ENCODE measurements around the gene NR0B2.
"Not testable (repeated sequence)": the region's sequence is repeated elsewhere in the genome, so short reads cannot be mapped to it uniquely, and the experiment has no call there.

The NR0B2 gene

GRCh38 chr1:26913754-26914619, at the start of gene NR0B2:
Gene NR0B2, minus strand, starts transcription at chr1:26913975. Its CDS starts 35 bp downstream, at chr1:26913940.
- DNase-seq (ENCODE audit: low spot score), result no peak

DNA sequence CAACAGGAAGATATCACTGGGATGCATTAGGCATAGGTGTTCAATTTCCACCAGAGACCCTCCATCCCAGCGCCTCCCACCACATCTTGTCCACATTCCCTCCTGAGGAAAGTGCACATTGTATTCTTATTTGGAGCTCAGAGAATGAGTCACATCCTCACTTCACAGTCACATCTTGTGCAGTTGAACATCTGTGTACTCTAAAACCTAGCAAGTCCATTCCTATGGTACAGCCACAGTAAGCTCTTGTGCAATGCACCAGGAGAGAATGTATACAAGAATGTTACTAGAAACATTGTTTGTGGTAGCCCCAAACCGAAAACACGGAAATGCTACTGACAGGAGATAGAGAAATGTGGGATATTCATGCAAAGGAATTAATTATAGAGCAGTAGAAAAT, 48.1 kb upstream of the NR0B2 start:
- peak; percentile 91 for DNase-seq (ENCODE audit: low spot score)

DNA sequence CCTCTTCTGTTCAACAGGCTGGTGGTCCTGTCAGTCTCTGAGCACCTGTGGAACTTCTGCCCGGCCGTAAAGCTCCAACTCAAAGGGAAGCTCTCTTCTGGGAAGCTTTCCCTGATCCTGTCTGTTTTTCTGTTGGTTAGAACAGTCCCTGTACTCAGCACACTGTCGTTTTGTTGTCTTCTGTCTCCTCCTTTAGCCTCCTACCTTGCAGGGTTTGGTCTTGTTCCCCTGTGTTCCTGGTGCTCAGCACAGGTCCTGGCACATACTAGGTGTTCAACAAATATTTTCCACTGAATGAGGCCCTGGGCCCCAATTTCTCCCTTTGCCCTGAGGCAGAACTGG, 46.8 kb upstream of the NR0B2 start:
- no peak for DNase-seq (ENCODE audit: low spot score)

DNA sequence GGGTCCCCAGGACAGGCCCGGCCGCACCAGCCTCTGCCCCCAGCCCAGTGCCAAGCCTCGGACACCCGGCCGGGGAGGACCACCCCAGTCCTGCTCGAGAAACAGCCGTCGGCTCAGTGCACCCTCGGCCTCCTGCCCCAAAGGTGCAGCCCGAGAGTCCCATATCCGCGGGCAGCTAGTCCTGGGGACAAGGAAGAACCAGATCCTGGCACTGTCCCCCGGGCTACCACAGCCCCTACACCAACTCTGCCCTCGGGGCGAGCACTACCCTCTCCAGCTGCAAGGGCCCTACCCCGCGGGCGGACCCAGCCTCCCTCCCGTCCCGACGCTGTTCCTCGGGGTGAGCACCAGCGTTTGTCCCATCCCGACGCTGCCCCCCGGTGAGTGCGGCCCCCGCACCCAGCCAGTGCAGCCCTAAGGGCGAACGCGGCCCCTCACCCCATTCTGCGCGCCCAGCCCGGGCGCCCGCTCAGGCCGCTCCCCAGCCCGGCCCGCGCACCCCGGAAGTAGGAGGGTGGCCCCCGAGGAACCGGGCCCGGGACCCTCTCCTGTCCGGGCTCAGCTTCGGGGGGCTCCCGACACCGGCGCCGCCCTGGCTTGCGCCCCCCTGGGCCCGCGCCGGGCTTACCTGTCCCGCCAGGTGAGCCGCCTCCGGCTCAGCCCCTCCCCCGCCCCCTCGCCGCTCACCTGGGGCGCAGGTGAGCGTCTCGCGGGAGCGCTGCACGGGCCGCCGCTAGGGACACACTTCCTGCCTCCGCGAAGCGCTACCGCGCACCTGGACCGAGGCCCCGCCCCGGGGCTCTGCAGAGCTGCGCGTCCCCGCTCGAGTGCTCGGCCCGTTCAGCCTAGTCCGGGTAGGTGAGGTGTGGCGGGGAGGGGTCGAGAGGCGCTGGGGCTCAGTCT, 46.2 kb upstream of the NR0B2 start, which contains the start of gene KDF1:
Gene KDF1, minus strand, starts transcription at position 747 of the 903 bp plus-strand sequence. CDS start 8,088 bp downstream, outside the sequence.
- DNase-seq (ENCODE audit: low spot score), result peak; percentile 32

GRCh38 chr1:26959270-26959669, 45.5 kb upstream of the NR0B2 start:
- DNase-seq (ENCODE audit: low spot score), result no peak

DNA sequence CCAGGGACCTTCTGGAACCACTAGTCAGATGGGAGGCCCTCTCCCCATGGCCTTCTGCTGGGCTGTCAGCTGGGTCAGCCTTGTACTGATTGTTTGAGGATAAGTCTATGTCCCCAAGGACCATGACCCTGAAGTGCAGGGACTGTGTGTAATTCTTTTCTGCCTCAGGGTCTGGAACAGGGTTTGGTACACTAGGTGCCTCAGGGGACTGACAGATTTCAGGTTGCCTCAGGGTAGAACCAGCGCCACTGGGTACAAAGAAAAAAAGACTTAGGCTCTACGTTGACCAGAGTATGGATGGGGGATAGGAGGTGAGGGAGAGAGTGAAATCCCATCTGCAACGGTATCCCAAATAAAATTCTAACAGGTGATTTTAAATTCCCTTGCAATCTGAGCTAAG, 43.5 kb upstream of the NR0B2 start:
- no peak for DNase-seq (ENCODE audit: low spot score)

GRCh38 chr1:26956321-26956720, 42.5 kb upstream of the NR0B2 start:
- no peak for DNase-seq (ENCODE audit: low spot score)

- DNase-seq (ENCODE audit: low spot score), result no peak
These were observed 39.6 kb upstream of the NR0B2 start for GRCh38 chr1:26953374-26953773.

- no peak for DNase-seq (ENCODE audit: low spot score)
These were observed 38.2 kb upstream of the NR0B2 start for GRCh38 chr1:26951821-26952497.

DNA sequence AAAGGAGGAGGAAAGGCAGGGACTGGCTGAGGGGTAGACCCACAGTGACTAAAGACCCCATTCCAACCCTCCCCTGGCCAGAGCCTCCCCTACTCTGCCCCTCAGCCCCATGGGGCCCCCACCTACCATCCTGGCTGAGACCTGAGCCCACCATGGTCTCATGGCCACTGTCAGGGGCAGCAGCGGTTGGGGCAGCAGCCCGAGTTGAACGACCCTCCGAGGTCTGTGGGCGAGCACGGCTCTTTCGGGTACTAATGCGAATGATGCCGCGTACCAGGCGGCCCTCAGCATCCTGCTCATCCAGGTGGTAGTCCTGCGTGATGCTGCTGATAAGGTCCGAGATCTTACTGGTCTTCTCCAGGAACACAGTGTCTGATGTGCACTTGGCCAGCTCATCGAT, 37.4 kb upstream of the NR0B2 start:
- no peak for DNase-seq (ENCODE audit: low spot score)

DNA sequence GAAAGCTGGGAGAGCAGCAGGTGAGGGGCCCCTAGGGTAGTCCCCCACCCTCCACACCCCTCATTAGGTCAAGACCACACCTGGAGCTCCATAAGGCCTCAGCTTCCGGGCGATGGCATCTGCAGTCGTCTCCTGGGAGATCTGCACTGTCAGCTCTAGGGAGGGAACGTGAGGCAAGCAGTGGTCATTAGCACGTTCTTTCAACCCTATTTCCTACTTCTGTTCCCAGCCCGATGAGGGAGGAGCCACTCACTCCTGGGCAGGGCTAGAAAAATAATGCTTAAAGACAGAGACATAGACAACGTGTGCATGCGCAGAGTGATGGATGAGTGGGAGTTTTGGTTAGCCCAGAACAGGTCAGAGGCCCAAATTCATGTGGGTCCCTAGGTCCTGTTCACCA, 36.8 kb upstream of the NR0B2 start:
- no peak for DNase-seq (ENCODE audit: low spot score)

DNA sequence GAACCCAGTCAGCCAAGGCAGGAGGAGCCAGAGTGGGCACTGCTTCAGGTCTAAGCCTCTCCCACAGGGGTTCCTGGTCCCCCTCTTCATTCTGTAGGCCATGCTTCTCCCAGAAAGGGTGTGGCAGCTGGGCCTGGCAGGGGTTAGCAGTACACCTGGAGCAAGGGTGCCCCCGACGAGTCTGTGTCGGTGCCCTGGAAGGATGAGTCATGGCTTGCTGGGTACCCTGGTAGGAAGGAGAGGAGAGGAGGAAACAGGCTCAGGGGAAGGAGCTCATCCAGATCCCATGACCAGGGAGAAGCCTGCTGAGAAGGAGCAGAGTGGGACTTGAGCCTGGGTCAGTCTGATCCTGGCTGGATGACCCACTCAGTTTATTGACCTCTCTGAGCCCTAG, 36.1 kb upstream of the NR0B2 start:
- DNase-seq (ENCODE audit: low spot score), result no peak

GRCh38 chr1:26949266-26949925, 35.6 kb upstream of the NR0B2 start:
- DNase-seq (ENCODE audit: low spot score), result no peak

DNA sequence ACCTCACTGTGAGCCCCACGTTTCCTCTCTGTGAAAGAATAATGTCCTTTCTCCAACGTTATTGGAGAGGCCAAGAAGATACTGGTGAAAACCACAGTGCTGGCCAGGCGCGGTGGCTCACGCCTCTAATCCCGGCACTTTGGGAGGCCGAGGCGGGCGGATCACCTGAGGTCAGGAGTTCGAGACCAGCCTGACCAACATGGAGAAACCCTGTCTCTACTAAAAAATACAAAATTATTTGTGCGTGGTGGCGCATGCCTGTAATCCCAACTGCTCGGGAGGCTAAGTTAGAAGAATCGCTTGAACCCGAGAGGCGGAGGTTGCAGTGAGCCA, 34.9 kb upstream of the NR0B2 start:
- DNase-seq (ENCODE audit: low spot score), result not testable (repeated sequence)

- no peak for DNase-seq (ENCODE audit: low spot score)
These were observed 32.5 kb upstream of the NR0B2 start for GRCh38 chr1:26946270-26946669.

GRCh38 chr1:26945728-26946127, 32.0 kb upstream of the NR0B2 start:
- no peak for DNase-seq (ENCODE audit: low spot score)

- DNase-seq (ENCODE audit: low spot score), result no peak
These were observed 31.4 kb upstream of the NR0B2 start for GRCh38 chr1:26945138-26945537.

DNA sequence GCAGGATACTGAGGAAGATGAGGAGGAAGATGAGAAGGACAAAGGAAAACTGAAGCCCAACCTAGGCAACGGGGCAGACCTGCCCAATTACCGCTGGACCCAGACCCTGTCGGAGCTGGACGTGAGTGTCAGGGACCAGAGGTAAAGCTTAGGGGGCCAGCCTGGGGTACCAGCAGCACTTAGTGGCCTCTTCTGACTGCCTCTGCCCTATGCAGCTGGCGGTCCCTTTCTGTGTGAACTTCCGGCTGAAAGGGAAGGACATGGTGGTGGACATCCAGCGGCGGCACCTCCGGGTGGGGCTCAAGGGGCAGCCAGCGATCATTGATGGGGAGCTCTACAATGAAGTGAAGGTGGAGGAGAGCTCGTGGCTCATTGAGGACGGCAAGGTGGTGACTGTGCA, 28.9 kb upstream of the NR0B2 start:
- DNase-seq (ENCODE audit: low spot score), result no peak

GRCh38 chr1:26941311-26941710, 27.5 kb upstream of the NR0B2 start:
- no peak for DNase-seq (ENCODE audit: low spot score)

DNA sequence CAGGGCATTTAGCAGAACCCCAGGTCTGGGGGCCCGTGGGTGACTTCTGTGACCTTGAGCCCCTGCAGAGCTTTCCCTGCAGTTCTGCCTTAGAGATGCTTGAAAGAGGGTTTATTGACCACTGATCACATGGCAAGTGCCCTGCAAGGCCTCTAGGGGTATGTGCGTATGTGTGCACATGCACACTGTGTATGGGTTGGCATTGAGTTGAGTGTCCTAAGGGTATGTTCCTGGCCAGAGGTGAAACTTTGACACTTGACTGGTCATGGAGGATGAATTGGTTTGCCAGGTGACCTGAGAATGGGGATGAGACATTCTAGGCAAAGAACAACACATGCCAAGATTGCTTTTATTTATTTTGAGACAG, 24.9 kb upstream of the NR0B2 start:
- DNase-seq (ENCODE audit: low spot score), result no peak

DNA sequence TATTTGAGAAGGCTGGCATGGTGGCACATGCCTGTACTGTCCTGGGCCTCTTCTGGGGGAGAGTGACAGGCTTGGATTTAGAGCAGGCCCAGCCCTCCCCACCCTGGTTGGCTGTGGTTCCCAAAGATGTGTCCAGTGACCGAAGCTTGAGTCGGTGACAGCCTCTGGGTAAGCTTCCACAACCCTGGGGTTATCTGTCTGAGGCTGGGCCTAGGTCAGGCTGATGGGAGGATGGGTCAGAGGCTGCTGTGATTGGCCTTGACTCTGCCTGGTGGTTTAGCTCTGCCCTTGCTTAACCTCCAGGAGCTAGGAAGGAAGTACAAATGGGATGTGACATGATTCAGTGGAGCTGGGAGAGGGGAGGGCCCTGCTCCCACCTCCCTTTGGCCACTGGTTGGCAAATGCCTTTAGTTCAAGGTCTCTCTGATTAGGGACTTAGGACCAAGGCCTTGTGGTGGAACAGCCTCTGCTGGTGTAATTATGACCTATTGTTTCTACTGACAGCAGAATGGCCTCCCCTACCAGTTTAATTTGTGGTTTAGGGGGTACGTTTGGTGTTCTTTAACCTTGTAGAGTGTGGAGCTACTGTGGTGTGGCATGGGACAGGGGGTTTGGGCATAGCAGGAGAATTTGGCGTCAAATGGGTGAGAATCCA, 24.4 kb upstream of the NR0B2 start:
- no peak for DNase-seq (ENCODE audit: low spot score)

DNA sequence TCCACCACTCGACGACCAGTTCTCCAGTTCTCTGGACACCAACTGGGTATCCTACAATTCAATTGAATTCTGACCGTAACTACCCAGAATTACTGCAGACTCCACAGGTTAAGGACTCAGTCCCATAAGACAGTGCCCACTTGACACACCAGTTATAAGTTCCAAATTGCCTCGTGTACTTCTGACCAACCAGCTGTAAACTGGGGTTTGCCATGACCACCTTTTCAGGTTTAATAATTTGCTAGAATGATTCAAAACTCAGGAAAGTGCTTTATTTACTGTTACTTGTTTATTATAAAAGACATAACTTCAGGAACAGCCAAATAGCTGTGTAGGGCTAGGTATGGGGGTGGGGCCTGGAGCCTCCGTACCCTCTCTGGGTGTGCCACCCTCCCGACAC, 23.0 kb upstream of the NR0B2 start:
- no peak for DNase-seq (ENCODE audit: low spot score)
